ENCODE measurements around the gene KRTAP13-4. TPM values are rescaled to one million over a fixed set of nuclear protein-coding genes. Genes with fewer than 3 reads are reported as not detected.

The KRTAP13-4 gene
- total RNA-seq, 4 donors from 2014 or later = not detected

DNA sequence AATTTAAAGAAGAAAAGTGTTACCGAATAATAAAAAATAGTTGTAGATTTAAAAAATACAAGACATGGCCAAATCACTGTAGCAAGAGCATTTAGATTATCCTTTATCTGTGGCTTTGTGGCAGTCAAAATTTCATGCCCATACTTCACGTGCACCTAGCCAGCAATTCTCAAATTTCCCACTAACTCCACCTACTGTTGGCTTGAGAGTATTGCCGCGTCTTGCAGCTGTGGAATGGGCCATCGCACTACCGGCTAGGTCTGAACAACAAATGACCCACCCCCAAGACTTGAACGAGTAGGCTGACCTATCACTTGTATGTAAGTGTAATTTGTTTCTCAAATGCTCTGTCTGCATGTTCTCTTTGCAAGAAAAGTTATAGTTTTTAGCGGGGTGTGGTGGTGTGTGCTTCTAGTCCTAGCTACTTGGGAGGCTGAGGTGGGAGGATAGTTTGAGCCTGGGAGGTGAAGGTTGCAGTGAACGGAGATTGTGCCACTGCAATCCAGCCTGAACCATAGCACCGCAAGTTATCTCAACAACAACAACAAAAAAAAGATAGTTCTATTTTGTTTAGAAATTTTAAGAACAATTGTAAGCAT, 4.1 kb downstream of the KRTAP13-4 start:
- H3K9me3 ChIP-seq = no peaks in the 10 kb centered on the region
- intact Hi-C loops (cut with DNase I; ENCODE audit: low total_unique reads) (no loop called here), in situ Hi-C loops (cut with MboI; ENCODE audit: low pct_ligation_motif_present in 1 of 4, low pct_unique_long_range_greater_than_20kb in 1 of 4, low sequenced_read_pairs in 3 of 4) (no loop called here)
- H3K36me3 ChIP-seq = no peaks in the 10 kb centered on the region
- H3K27me3 ChIP-seq = no peaks in the 10 kb centered on the region
- H3K27ac ChIP-seq = no peak overlapping the region
- TF ChIP-seq, protein P1, sequence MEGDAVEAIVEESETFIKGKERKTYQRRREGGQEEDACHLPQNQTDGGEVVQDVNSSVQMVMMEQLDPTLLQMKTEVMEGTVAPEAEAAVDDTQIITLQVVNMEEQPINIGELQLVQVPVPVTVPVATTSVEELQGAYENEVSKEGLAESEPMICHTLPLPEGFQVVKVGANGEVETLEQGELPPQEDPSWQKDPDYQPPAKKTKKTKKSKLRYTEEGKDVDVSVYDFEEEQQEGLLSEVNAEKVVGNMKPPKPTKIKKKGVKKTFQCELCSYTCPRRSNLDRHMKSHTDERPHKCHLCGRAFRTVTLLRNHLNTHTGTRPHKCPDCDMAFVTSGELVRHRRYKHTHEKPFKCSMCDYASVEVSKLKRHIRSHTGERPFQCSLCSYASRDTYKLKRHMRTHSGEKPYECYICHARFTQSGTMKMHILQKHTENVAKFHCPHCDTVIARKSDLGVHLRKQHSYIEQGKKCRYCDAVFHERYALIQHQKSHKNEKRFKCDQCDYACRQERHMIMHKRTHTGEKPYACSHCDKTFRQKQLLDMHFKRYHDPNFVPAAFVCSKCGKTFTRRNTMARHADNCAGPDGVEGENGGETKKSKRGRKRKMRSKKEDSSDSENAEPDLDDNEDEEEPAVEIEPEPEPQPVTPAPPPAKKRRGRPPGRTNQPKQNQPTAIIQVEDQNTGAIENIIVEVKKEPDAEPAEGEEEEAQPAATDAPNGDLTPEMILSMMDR (IDR thresholded peaks at IDR 0.05) = peak in 4 of 5 experiments; percentile 39 to 56 (median 46)
- TF ChIP-seq POLR2A (IDR thresholded peaks at IDR 0.05) (no peak), EP300 (IDR thresholded peaks at IDR 0.05; ENCODE audit: low read depth) (no peak), POLR2AphosphoS5 (IDR thresholded peaks at IDR 0.05) (no peak)
- H3K4me3 ChIP-seq = no peak overlapping the region
- H3K4me1 ChIP-seq = no peaks in the 10 kb centered on the region
- WGBS, 2 donors (ENCODE audit: low coverage in 1 of 2) = 40 to 45% methylated on average over 5 to 10 of the region's 10 CpGs
- peak; percentile 7 for DNase-seq

DNA sequence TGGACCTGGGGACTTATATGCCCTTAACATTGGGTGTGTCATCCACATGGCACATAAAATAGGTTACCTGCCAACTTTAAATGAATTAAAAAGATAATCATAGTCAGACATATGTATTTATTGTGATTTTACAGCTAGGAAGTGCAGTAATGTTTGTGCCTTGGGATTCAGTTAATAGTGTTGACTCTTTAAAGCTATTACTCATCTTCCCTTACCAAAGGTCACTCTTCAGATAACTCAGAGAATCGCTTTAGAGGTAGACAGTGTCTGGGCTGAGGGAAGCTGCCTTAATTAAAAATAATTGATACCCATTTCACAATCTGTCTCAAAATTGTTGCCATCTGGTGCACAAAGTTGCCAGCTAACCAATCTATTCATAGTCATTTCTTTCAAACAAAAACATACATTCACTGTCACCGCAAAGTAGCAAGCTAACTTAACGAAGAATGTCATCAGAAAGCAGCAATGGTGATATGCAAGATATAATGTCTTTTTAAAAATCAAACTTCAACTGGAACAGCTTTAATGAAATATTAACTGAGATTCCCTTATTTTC, 7.1 kb downstream of the KRTAP13-4 start:
- TF ChIP-seq EP300 (IDR thresholded peaks at IDR 0.05; ENCODE audit: low read depth) = no peak
- no peak for TF ChIP-seq POLR2A (IDR thresholded peaks at IDR 0.05)
- TF ChIP-seq, protein P1 (IDR thresholded peaks at IDR 0.05) = no peak
- no peak for TF ChIP-seq POLR2AphosphoS5 (IDR thresholded peaks at IDR 0.05)
- no peak for DNase-seq
- intact Hi-C loops (cut with DNase I; ENCODE audit: low total_unique reads) = no loop called here
- Histone ChIP-seq H3K27ac (no peak overlapping the region), H3K36me3 (no peaks in the 10 kb centered on the region), H3K27me3 (no peaks in the 10 kb centered on the region), H3K4me1 (no peaks in the 10 kb centered on the region), H3K4me3 (no peak overlapping the region), H3K9me3 (no peaks in the 10 kb centered on the region)
- WGBS, 2 donors (ENCODE audit: low coverage in 1 of 2) = 73 to 74% methylated on average over 3 of the region's 3 CpGs
- in situ Hi-C loops (cut with MboI; ENCODE audit: low pct_ligation_motif_present in 1 of 4, low pct_unique_long_range_greater_than_20kb in 1 of 4, low sequenced_read_pairs in 3 of 4) = no loop called here

DNA sequence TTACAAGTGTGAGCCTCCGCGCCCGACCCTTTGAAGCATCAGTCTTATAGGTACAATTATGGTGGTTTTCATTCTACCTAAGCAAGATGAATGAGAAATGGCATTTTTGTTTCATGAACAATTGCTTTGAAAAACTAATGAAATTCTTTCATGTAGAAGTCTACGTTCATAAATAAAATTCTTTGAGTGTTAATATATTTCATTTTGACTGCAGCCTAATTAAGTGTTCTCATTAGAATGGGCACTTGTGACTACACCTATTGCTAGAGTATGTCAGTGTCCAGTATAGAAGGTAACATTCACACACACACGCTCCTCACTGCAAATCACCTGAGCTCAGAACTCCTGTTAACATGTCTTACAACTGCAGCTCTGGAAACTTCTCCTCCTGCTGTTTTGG, 10.0 kb downstream of the KRTAP13-4 start, which contains the start of gene KRTAP15-1:
KRTAP15-1 (plus strand) TSS at position 301 of the 400 bp plus-strand sequence; CDS start at position 354, 53 bp downstream.
- no peak for DNase-seq
- intact Hi-C loops (cut with DNase I; ENCODE audit: low total_unique reads) (no loop called here), in situ Hi-C loops (cut with MboI; ENCODE audit: low pct_ligation_motif_present in 1 of 4, low pct_unique_long_range_greater_than_20kb in 1 of 4, low sequenced_read_pairs in 3 of 4) (no loop called here)
- no peak within 1 kb of the TSS for H3K4me3 ChIP-seq
- H3K36me3 ChIP-seq = no peaks in the 10 kb centered on the region
- TF ChIP-seq EP300 (IDR thresholded peaks at IDR 0.05; ENCODE audit: low read depth) (no peak), POLR2A (IDR thresholded peaks at IDR 0.05) (no peak), POLR2AphosphoS5 (IDR thresholded peaks at IDR 0.05) (no peak)
- TF ChIP-seq, protein P1 (IDR thresholded peaks at IDR 0.05) = no peak
- H3K27ac ChIP-seq = no peak within 1 kb of the TSS
- WGBS, 2 donors (ENCODE audit: low coverage in 1 of 2) = 87 to 98% methylated on average over 5 of the region's 5 CpGs
- H3K4me1 ChIP-seq = no peaks in the 10 kb centered on the region
- H3K27me3 ChIP-seq = no peaks in the 10 kb centered on the region
- H3K9me3 ChIP-seq = no peaks in the 10 kb centered on the region

DNA sequence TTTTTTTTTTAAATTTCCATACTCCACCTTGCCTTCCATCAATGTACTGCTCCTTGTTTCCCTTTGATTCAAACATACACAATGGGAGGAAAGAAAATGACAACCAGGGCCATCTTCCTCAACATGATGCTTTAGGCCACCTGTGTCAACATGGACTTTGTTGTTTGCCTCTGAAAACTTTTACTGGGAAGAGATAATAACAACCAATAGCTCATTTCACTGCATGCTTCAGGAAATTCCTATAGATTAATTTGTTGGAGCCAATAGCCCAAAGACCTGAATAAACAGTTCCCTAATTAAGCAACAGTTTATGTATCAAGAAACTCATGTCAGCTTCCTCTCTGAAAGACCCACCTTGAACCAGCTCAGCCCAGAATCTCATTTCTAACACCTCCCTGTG, 13.2 kb downstream of the KRTAP13-4 start:
- TF ChIP-seq, protein P1 (IDR thresholded peaks at IDR 0.05) = no peak
- no peak for TF ChIP-seq EP300 (IDR thresholded peaks at IDR 0.05; ENCODE audit: low read depth)
- TF ChIP-seq POLR2AphosphoS5 (IDR thresholded peaks at IDR 0.05) = no peak
- no peak for TF ChIP-seq POLR2A (IDR thresholded peaks at IDR 0.05)
- Histone ChIP-seq H3K4me1 (no peaks in the 10 kb centered on the region), H3K27ac (no peak overlapping the region), H3K4me3 (no peak overlapping the region), H3K27me3 (no peaks in the 10 kb centered on the region), H3K9me3 (no peaks in the 10 kb centered on the region), H3K36me3 (no peaks in the 10 kb centered on the region)
- in situ Hi-C loops (cut with MboI; ENCODE audit: low pct_ligation_motif_present in 1 of 4, low pct_unique_long_range_greater_than_20kb in 1 of 4, low sequenced_read_pairs in 3 of 4) (no loop called here), intact Hi-C loops (cut with DNase I; ENCODE audit: low total_unique reads) (no loop called here)
- no peak for DNase-seq
